ENCODE measurements around the gene UBQLN4.

GRCh38 chr1:156056326-156056849 is 2.8 kb upstream of the UBQLN4 start:
- no peak for TF ChIP-seq CTCF (IDR thresholded peaks at IDR 0.05; ENCODE audit: extremely low read depth in 1 of 2, insufficient read depth in 1 of 2, low read depth in 1 of 2, low read length in 2 of 2)
- TF ChIP-seq MAX (IDR thresholded peaks at IDR 0.05; ENCODE audit: insufficient read depth, insufficient read length) = no peak
- no peak for TF ChIP-seq MYC (IDR thresholded peaks at IDR 0.05; ENCODE audit: low read depth, low read length)
- TF ChIP-seq POLR2A (IDR thresholded peaks at IDR 0.05; ENCODE audit: low read depth, low read length) = no peak
- TF ChIP-seq POLR2AphosphoS5 (IDR thresholded peaks at IDR 0.05; ENCODE audit: insufficient read depth, low read depth, low read length) = no peak
- no peak for TF ChIP-seq JUN (IDR thresholded peaks at IDR 0.05; ENCODE audit: borderline replicate concordance, insufficient read depth, insufficient read length, low read depth)
- no peak for TF ChIP-seq EZH2 (IDR thresholded peaks at IDR 0.05; ENCODE audit: borderline replicate concordance, low read depth, low read length, severe bottlenecking)
- no peak for TF ChIP-seq FOS (IDR thresholded peaks at IDR 0.05; ENCODE audit: borderline replicate concordance, insufficient read depth, low read length)
- TF ChIP-seq GATA2 (IDR thresholded peaks at IDR 0.05; ENCODE audit: insufficient read depth, insufficient read length, low read depth, low read length) = no peak

Data from endothelial cell of umbilical vein (primary cell).